Cortex of kidney (tissue), 1 donor: Measurements from ENCODE around the gene ZNF837.
"Not testable (repeated sequence)": the region's sequence is repeated elsewhere in the genome, so short reads cannot be mapped to it uniquely, and the experiment has no call there.

ENCODE experiments used
- DNase-seq: peaks from one replicate; lab custom pipeline; 2025; lab: John Stamatoyannopoulos, UW

ZNF837 gene

GRCh38 chr19:58395979-58396627, 15.3 kb upstream of the ZNF837 start:
- DNase-seq, result no peak

GRCh38 chr19:58395220-58395978, 14.6 kb upstream of the ZNF837 start, which contains the start of gene RNF225:
Gene RNF225 (plus strand): TSS chr19:58395656. CDS start chr19:58396090, 434 bp downstream.
- DNase-seq, result no peak

- no peak for DNase-seq
Measured at GRCh38 chr19:58394821-58395219, 14.0 kb upstream of the ZNF837 start.

- no peak for DNase-seq
Measured at GRCh38 chr19:58393725-58394033, 12.8 kb upstream of the ZNF837 start.

- DNase-seq, result no peak
Measured at GRCh38 chr19:58392945-58393724, 12.3 kb upstream of the ZNF837 start.

GRCh38 chr19:58388175-58388526, 7.3 kb upstream of the ZNF837 start:
- DNase-seq, result no peak

- DNase-seq, result no peak
Measured at GRCh38 chr19:58387338-58388174, 6.7 kb upstream of the ZNF837 start.

GRCh38 chr19:58386576-58387337, 5.9 kb upstream of the ZNF837 start, which contains the start of gene RPS5:
Gene RPS5 (plus strand): TSS chr19:58387269. CDS start chr19:58388138, 869 bp downstream.
- no peak for DNase-seq

GRCh38 chr19:58385891-58386575, 5.2 kb upstream of the ZNF837 start:
- DNase-seq, result no peak

- DNase-seq, result no peak
Measured at GRCh38 chr19:58385313-58385890, 4.6 kb upstream of the ZNF837 start.

- DNase-seq, result no peak
Measured at GRCh38 chr19:58382997-58383603, 2.3 kb upstream of the ZNF837 start.

GRCh38 chr19:58381460-58382212, 806 bp upstream of the ZNF837 start:
- DNase-seq, result no peak

- no peak for DNase-seq
Measured at GRCh38 chr19:58380037-58380661, 681 bp downstream of the ZNF837 start.

- no peak for DNase-seq
Measured at GRCh38 chr19:58379246-58379645, 1.6 kb downstream of the ZNF837 start.

- not testable (repeated sequence) for DNase-seq
Measured at GRCh38 chr19:58376724-58377123, 4.1 kb downstream of the ZNF837 start.

- no peak for DNase-seq
Measured at GRCh38 chr19:58374200-58374599, 6.6 kb downstream of the ZNF837 start.

- no peak for DNase-seq
Measured at GRCh38 chr19:58372311-58373133, 8.3 kb downstream of the ZNF837 start.
